Measurements from ENCODE around the gene PROZ.

The PROZ gene

DNA sequence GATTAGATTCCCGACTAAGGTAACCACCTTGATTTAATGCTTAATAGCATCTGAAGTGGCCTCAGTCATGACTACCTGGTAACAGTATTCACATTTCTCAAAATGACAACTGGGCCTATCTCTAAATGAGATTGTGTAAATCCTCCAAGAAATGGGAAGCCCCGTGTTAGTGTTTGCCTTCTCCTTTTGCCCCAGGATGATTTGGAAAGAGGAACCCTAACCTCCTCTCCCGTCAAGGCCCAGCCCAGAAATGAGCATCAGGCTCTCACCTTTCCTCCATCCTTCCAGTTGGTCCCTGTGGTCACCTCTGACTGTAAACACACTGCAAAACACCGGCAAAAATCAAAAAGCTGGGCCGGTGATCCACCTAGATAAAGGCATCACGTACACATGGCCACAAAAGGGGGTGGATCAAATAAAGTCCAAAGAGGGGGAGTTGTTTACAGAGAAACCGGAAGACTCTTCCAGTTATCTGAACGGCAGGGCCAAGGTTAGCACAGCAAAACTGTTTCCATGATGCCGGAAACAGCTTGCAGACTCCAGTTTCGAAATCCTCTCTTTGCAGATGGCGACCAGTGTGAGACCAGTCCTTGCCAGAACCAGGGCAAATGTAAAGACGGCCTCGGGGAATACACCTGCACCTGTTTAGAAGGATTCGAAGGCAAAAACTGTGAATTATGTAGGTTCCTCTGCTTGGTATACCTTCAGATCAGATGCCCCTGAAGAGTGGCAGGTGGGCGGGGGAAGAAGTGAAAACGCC is 19.5 kb upstream of the PROZ start:
- H3K27ac ChIP-seq (ENCODE audit: low read length), result no peak overlapping the region

DNA sequence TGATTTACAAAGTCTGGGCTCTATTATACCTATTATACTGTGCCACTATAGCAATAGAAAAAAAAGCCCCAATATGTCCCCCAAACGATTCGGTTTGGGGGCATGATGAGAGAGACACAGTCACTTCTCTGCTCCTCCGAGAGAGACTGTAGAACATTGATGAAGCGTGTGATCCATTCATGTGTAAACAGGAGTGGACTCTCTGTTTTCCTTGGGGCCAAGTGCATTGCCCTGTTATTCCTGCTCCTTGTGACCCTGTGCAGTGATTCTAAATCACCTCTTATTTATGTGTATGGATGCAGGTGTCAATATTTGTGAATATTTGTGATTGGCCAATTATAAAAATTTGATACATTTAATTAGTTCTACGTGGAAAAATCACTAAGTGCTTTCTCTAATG is 18.9 kb upstream of the PROZ start:
- H3K27ac ChIP-seq (ENCODE audit: low read length), result no peak overlapping the region
- H3K79me2 ChIP-seq (ENCODE audit: low read length), result no peaks in the 10 kb centered on the region
- no peaks in the 10 kb centered on the region; the same call in 1 of the 2 replicates for H3K9me3 ChIP-seq (ENCODE audit: insufficient read depth, low read length)
- H3K27me3 ChIP-seq (ENCODE audit: low read depth, low read length), result 0 out of 2 replicates have a peak, but pooled peaks cover 4% of the 10 kb centered on the region
- no peaks in the 10 kb centered on the region for H3K4me1 ChIP-seq (ENCODE audit: low read length)
- H2AFZ ChIP-seq (ENCODE audit: low read depth, low read length), result peak overlapping the region; percentile 48; the same call in 1 of the 2 replicates
- no peaks in the 10 kb centered on the region for H4K20me1 ChIP-seq (ENCODE audit: insufficient read depth, low read length)
- peak overlapping the region; percentile 23 for H3K4me2 ChIP-seq (ENCODE audit: low read length)
- TF ChIP-seq, protein P1, sequence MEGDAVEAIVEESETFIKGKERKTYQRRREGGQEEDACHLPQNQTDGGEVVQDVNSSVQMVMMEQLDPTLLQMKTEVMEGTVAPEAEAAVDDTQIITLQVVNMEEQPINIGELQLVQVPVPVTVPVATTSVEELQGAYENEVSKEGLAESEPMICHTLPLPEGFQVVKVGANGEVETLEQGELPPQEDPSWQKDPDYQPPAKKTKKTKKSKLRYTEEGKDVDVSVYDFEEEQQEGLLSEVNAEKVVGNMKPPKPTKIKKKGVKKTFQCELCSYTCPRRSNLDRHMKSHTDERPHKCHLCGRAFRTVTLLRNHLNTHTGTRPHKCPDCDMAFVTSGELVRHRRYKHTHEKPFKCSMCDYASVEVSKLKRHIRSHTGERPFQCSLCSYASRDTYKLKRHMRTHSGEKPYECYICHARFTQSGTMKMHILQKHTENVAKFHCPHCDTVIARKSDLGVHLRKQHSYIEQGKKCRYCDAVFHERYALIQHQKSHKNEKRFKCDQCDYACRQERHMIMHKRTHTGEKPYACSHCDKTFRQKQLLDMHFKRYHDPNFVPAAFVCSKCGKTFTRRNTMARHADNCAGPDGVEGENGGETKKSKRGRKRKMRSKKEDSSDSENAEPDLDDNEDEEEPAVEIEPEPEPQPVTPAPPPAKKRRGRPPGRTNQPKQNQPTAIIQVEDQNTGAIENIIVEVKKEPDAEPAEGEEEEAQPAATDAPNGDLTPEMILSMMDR (IDR thresholded peaks at IDR 0.05; ENCODE audit: low read depth, low read length), result no peak
- no peak for TF ChIP-seq EZH2phosphoT487 (IDR thresholded peaks at IDR 0.05; ENCODE audit: low read depth)
- no peaks in the 10 kb centered on the region for H3K36me3 ChIP-seq (replicated peaks; ENCODE audit: low read depth, low read length)
- no peak overlapping the region for H3K4me3 ChIP-seq (ENCODE audit: low read length)
- H3K9ac ChIP-seq (ENCODE audit: low read length), result no peak overlapping the region

More for the DNA sequence above, 19.5 kb upstream of the PROZ start:
- H4K20me1 ChIP-seq (ENCODE audit: insufficient read depth, low read length), result no peaks in the 10 kb centered on the region
- H2AFZ ChIP-seq (ENCODE audit: low read depth, low read length), result peak overlapping the region; percentile 48
- no peak overlapping the region for H3K4me3 ChIP-seq (ENCODE audit: low read length)
- TF ChIP-seq, protein P1 (IDR thresholded peaks at IDR 0.05; ENCODE audit: low read depth, low read length), result no peak
- no peaks in the 10 kb centered on the region for H3K79me2 ChIP-seq (ENCODE audit: low read length)
- peak overlapping the region; percentile 23 for H3K4me2 ChIP-seq (ENCODE audit: low read length)
- 0 out of 2 replicates have a peak, but pooled peaks cover 6% of the 10 kb centered on the region for H3K27me3 ChIP-seq (ENCODE audit: low read depth, low read length)
- no peaks in the 10 kb centered on the region; the same call in 1 of the 2 replicates for H3K9me3 ChIP-seq (ENCODE audit: insufficient read depth, low read length)
- H3K9ac ChIP-seq (ENCODE audit: low read length), result no peak overlapping the region
- H3K4me1 ChIP-seq (ENCODE audit: low read length), result no peaks in the 10 kb centered on the region
- no peaks in the 10 kb centered on the region for H3K36me3 ChIP-seq (replicated peaks; ENCODE audit: low read depth, low read length)

DNA sequence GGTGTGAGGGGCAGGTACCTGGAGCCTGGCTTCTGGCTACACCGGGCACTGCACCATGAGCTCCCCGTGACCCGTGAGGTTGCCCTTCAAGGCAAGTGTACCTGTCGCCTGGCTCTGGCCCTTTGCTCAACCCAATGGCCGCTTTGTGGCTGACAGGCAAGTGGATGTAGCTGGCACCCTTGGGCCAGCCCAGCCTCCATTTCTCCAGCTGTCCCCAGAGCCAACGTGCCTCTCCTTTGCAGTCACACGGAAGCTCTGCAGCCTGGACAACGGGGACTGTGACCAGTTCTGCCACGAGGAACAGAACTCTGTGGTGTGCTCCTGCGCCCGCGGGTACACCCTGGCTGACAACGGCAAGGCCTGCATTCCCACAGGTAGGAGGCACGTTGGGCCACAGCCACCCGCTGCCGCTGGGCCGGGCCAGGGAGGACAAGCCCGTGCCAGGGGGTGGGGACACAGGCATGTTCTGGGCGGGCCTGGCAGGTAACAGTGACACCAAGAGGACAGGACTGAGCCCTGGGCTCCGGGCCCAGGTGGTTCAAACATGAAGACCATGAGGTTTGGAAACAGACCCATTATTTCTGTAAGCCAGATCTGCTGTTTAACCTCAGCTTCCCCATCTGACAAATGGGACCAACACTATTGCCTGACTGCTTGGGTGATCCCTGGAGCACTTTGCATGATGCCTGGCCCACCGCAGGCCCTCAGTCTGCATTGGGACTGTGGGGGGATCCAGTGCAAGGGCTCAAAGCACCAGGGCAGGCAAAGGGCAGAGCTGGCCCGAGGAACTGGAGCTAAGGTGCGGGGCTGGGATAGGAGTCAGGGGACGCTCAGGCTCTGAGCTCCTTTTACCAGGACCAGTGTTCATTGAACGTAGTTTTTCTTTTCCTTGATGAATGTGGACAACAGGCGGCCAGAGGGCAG is 17.5 kb upstream of the PROZ start:
- no peak overlapping the region for H3K9ac ChIP-seq (ENCODE audit: low read length)
- no peak overlapping the region for H3K4me2 ChIP-seq (ENCODE audit: low read length)
- TF ChIP-seq EZH2phosphoT487 (IDR thresholded peaks at IDR 0.05; ENCODE audit: low read depth), result no peak
- H3K27me3 ChIP-seq (ENCODE audit: low read depth, low read length), result peaks cover 3% of the 10 kb centered on the region; the same call in 1 of the 2 replicates
- H4K20me1 ChIP-seq (ENCODE audit: insufficient read depth, low read length), result no peaks in the 10 kb centered on the region
- H3K27ac ChIP-seq (ENCODE audit: low read length), result no peak overlapping the region
- H3K9me3 ChIP-seq (ENCODE audit: insufficient read depth, low read length), result no peaks in the 10 kb centered on the region; the same call in 1 of the 2 replicates
- no peaks in the 10 kb centered on the region for H3K36me3 ChIP-seq (replicated peaks; ENCODE audit: low read depth, low read length)
- H2AFZ ChIP-seq (ENCODE audit: low read depth, low read length), result no peak overlapping the region
- H3K4me1 ChIP-seq (ENCODE audit: low read length), result no peaks in the 10 kb centered on the region
- H3K79me2 ChIP-seq (ENCODE audit: low read length), result no peaks in the 10 kb centered on the region
- no peak overlapping the region for H3K4me3 ChIP-seq (ENCODE audit: low read length)

DNA sequence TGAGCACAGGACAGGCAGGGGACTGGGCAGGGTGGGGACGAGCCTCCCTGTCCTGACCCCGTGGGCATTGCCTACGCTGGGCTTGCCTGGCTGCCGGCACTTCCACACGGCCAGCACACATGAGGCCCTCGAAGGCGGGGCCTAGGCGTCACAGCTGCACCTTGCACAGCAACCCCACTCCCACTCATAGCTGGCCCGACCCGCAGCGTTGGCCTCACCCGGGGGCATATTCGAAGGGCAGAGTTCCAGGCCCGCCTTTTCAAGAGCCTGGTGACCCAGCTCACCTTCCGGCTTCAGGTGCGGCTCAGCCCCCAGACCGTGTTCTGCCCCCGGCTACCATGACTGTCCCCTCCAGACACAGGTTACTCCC is 16.9 kb upstream of the PROZ start:
- H3K4me1 ChIP-seq (ENCODE audit: low read length), result no peaks in the 10 kb centered on the region
- no peaks in the 10 kb centered on the region for H4K20me1 ChIP-seq (ENCODE audit: insufficient read depth, low read length)
- peaks cover 3% of the 10 kb centered on the region; the same call in 1 of the 2 replicates for H3K27me3 ChIP-seq (ENCODE audit: low read depth, low read length)
- H3K4me3 ChIP-seq (ENCODE audit: low read length), result no peak overlapping the region
- H3K9ac ChIP-seq (ENCODE audit: low read length), result no peak overlapping the region
- no peak overlapping the region for H3K4me2 ChIP-seq (ENCODE audit: low read length)
- no peaks in the 10 kb centered on the region for H3K36me3 ChIP-seq (replicated peaks; ENCODE audit: low read depth, low read length)
- H3K27ac ChIP-seq (ENCODE audit: low read length), result no peak overlapping the region
- no peak for TF ChIP-seq EZH2phosphoT487 (IDR thresholded peaks at IDR 0.05; ENCODE audit: low read depth)
- TF ChIP-seq, protein P1 (IDR thresholded peaks at IDR 0.05; ENCODE audit: low read depth, low read length), result no peak
- H3K79me2 ChIP-seq (ENCODE audit: low read length), result no peaks in the 10 kb centered on the region
- no peak overlapping the region for H2AFZ ChIP-seq (ENCODE audit: low read depth, low read length)
- no peaks in the 10 kb centered on the region; the same call in 1 of the 2 replicates for H3K9me3 ChIP-seq (ENCODE audit: insufficient read depth, low read length)
